Measurements from ENCODE around the gene CLBA1. TPM values are rescaled to one million over a fixed set of nuclear protein-coding genes. Genes with fewer than 3 reads are reported as not detected.

The CLBA1 gene
- total RNA-seq, 1 experiment from 2014 or later: 24.3 TPM

DNA sequence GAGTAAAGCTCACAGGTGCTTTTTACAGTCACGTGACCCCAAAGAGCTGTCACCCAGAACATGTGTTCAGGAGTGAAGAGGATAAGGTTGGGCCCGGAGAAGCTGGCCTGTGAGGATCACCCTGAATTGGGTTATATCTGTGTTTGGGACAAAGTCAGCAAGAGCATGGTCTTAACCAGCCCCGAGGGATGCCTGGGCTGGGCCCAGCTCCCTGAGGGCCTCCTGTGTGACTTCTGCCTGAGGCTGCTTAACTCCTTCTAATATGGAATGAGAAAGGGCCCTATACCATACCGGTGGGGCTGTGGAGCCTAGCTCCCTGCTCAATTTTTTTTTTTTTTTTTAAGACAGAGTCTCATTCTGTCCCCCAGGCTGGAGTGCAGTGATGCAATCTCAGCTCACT lies 32.8 kb downstream of the CLBA1 start:
- Mint-ChIP-seq H3K36me3 (ENCODE audit: insufficient read depth, unreplicated experiment) (peaks cover 36% of the 10 kb centered on the region), H3K4me3 (ENCODE audit: unreplicated experiment) (peak overlapping the region; percentile 29), H3K27me3 (ENCODE audit: insufficient read depth, unreplicated experiment) (no peaks in the 10 kb centered on the region), H3K9me3 (ENCODE audit: unreplicated experiment) (no peaks in the 10 kb centered on the region), H3K27ac (ENCODE audit: low read depth, unreplicated experiment) (peak overlapping the region; percentile 86), H3K4me1 (ENCODE audit: insufficient read depth, unreplicated experiment) (peaks cover 50% of the 10 kb centered on the region)
- TF ChIP-seq, protein P1, sequence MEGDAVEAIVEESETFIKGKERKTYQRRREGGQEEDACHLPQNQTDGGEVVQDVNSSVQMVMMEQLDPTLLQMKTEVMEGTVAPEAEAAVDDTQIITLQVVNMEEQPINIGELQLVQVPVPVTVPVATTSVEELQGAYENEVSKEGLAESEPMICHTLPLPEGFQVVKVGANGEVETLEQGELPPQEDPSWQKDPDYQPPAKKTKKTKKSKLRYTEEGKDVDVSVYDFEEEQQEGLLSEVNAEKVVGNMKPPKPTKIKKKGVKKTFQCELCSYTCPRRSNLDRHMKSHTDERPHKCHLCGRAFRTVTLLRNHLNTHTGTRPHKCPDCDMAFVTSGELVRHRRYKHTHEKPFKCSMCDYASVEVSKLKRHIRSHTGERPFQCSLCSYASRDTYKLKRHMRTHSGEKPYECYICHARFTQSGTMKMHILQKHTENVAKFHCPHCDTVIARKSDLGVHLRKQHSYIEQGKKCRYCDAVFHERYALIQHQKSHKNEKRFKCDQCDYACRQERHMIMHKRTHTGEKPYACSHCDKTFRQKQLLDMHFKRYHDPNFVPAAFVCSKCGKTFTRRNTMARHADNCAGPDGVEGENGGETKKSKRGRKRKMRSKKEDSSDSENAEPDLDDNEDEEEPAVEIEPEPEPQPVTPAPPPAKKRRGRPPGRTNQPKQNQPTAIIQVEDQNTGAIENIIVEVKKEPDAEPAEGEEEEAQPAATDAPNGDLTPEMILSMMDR (IDR thresholded peaks at IDR 0.05; ENCODE audit: unreplicated experiment): no peak
- BruUV-seq (replicated peaks): no TSS peak
- intact Hi-C loops (cut with micrococcal nuclease): no loop called here
- no peak for DNase-seq (ENCODE audit: unreplicated experiment)
- ChIA-PET CTCF (interaction anchor here (0.6 to 10.3 kb wide), 6 partner anchors 24 to 463 kb away, joined by 3 to 96 read pairs (median 8); no protein-coding TSS in a partner anchor), POLR2A (interaction anchor here (0.6 to 18.5 kb wide), 8 partner anchors 10 to 69 kb away, joined by 4 to 636 read pairs (median 8); partner anchors contain the start of genes AHNAK2 and CLBA1)

DNA sequence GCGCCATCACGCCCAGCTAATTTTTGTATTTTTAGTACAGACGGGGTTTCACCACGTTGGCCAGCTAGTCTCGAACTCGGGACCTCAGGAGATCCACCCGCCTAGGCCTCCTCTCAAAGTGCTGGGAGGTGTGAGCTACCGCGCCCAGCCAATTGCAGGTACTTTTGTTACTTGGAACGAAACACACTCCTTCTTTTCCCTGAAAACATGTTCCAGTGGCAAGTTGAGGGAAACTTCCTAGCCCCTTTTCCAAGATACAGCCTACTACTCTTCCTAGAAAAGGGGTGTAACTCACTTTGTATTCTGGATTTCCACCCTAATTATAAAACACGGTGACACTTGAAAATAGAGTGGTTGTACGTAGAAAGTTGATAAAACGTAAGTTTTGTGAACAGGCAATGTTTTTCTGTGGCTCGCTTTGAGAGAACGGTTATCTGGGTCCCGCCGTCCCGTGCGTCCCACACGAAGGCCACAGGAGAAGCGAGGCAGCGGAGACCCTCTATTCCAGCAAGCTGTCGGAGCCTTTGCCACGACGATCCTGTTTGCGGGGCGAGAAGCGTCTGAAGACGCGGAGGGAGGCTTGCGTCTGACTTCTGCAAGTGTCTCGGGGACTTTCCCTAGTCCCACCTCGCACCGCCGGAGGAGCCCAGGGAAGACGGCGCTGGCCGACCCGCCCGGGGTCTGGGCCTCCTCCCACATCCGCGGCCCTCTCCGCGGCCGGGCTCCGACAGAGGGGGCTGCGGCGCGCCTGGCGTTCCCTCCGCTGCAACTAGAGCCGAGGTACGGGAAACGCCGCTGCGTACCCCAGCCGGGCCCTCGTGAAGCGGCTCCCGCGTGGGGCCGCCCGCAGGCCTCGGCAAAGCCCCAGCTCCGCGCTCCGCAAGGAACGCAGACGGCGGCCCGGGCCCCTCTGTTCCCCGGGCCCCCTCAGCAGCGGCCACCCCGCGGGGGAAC lies 34.5 kb downstream of the CLBA1 start:
- POLR2A ChIA-PET: interaction anchor here (0.6 to 18.5 kb wide), 27 partner anchors 8 to 410 kb away, joined by 3 to 636 read pairs (median 5); partner anchors contain the start of genes AHNAK2, BRF1 and CLBA1
- no peaks in the 10 kb centered on the region for H3K9me3 Mint-ChIP-seq (ENCODE audit: unreplicated experiment)
- H3K4me3 Mint-ChIP-seq (ENCODE audit: unreplicated experiment): peak overlapping the region; percentile 94
- intact Hi-C loops (cut with micrococcal nuclease): no loop called here
- TF ChIP-seq, protein P1 (IDR thresholded peaks at IDR 0.05; ENCODE audit: unreplicated experiment): no peak
- peaks cover 28% of the 10 kb centered on the region for H3K36me3 Mint-ChIP-seq (ENCODE audit: insufficient read depth, unreplicated experiment)
- CTCF ChIA-PET: interaction anchor here (0.6 to 10.3 kb wide), 9 partner anchors 18 to 1296 kb away, joined by 3 to 96 read pairs (median 6); partner anchors contain the start of gene SIVA1
- peak overlapping the region; percentile 86 for H3K27ac Mint-ChIP-seq (ENCODE audit: low read depth, unreplicated experiment)
- H3K27me3 Mint-ChIP-seq (ENCODE audit: insufficient read depth, unreplicated experiment): no peaks in the 10 kb centered on the region
- DNase-seq (ENCODE audit: unreplicated experiment): peak; percentile 28
- H3K4me1 Mint-ChIP-seq (ENCODE audit: insufficient read depth, unreplicated experiment): peaks cover 45% of the 10 kb centered on the region
- no TSS peak for BruUV-seq (replicated peaks)

DNA sequence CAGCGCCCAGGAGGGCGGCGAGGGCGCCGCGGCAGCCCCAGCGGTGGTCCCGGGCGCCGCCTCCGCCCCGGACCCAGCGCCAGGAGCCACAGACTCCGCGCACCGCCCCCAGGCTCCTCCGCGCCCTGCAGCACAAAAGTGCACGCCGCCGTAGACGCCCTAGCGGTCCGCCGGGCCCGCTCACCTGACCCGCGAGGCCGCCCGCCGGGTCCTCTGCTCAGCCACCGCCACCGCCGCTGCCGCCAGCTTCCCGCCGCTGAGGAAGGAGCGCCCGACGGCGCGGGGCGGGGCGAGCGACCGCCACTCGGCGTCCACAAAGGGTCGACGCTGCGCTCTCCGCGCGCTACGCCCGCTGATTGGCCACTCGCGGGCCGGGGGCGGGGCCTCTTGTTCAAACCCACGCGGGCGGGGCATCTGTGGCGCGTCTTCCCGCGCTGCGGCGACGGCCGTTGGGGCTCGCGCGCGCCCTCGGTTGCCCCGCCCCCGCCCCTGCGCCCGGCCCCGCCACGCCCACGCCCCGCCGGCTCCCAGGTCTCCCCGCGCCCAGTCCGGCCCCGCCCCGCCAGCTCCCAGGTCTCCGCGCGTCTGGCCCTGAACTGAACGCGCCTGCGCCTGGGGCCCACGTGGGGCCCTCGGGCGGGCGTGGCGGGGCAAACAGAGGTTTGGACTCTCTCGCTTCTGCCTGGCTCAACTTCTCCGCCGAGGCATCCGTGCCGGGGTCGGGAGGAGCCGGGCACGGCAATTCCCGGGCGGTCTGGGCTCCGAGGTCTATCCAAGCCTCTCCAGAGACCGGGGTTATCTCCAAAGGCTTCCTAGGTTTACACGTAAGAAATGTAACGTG lies 35.4 kb downstream of the CLBA1 start, which contains the start of gene CDCA4:
TSS of gene CDCA4 (minus strand) at position 269 of the 841 bp plus-strand sequence. CDS start 9,154 bp downstream, outside the sequence.
- Mint-ChIP-seq H3K36me3 (ENCODE audit: insufficient read depth, unreplicated experiment) (peaks cover 22% of the 10 kb centered on the region), H3K27me3 (ENCODE audit: insufficient read depth, unreplicated experiment) (no peaks in the 10 kb centered on the region), H3K4me3 (ENCODE audit: unreplicated experiment) (peak within 1 kb of the TSS; percentile 94), H3K9me3 (ENCODE audit: unreplicated experiment) (no peaks in the 10 kb centered on the region), H3K4me1 (ENCODE audit: insufficient read depth, unreplicated experiment) (peaks cover 43% of the 10 kb centered on the region), H3K27ac (ENCODE audit: low read depth, unreplicated experiment) (peak within 1 kb of the TSS; percentile 94)
- DNase-seq (ENCODE audit: unreplicated experiment): peak; percentile 96
- TF ChIP-seq, protein P1 (IDR thresholded peaks at IDR 0.05; ENCODE audit: unreplicated experiment): no peak
- ChIA-PET POLR2A (interaction anchor here (0.6 to 18.5 kb wide), 18 partner anchors 8 to 1482 kb away, joined by 3 to 636 read pairs (median 4); partner anchors contain the start of genes AHNAK2, BRF1, CEP170B and CLBA1), CTCF (interaction anchor here (0.7 to 10.3 kb wide), 2 partner anchors 24 to 47 kb away, joined by 3 to 96 read pairs; no protein-coding TSS in a partner anchor)
- no TSS peak for BruUV-seq (replicated peaks)
- intact Hi-C loops (cut with micrococcal nuclease): no loop called here
